Measurements from ENCODE around the gene NETO2. TPM values are rescaled to one million over a fixed set of nuclear protein-coding genes. Genes with fewer than 3 reads are reported as not detected.

The NETO2 gene
- total and polyA plus RNA-seq, 2 of the 13 experiments (the other 11 are each of a cell fraction or from before 2014, with no cell fraction given), result 8.2 to 13.5 TPM

DNA sequence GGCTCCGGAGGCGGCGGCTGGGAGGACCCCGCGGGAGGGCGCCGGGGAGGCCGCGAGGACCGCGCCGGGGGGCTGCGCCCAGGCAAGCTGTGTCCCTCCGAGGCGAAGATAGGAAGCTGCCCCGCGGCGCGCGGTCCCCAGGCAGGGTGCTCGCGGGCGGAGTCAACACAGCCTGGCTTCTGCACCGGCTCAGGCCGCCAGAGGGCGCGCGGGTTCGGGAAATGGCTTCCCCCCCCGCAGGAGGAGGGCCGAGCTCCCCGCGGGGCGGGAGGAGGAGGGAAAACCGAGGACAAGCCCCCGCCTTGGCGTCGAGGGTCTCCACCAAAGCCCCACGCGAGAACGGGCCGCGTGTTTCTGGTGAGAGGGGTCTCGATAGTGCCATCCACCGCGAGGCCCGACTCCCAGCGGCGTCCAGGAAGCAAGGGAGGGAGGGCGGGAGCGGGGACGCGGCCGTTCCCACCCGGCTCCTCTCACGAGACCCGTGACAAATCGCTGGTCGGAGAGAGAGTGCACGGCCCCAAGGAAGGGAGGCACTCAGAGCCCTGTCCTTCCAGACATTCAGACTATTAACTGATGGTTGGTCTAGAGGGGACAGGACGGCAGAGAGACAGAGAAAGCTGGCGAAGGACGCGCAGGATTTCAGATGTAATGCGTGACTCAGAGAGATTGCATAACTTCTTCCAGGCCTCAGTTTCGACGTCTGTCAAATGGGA is 105.8 kb downstream of the NETO2 start:
- peak; percentile 61 for DNase-seq (ENCODE audit: low spot score)
- no peak overlapping the region for H3K27ac ChIP-seq (ENCODE audit: extremely low read length, insufficient read depth, low read length)
- H3K4me1 ChIP-seq (ENCODE audit: insufficient read depth, low read length), result peaks cover 30% of the 10 kb centered on the region
- H3K36me3 ChIP-seq (replicated peaks in 1 of 2; ENCODE audit: control insufficient read depth in 1 of 2, insufficient read depth in 2 of 2, low read length in 2 of 2), result no peaks in the 10 kb centered on the region
- H4K20me1 ChIP-seq (ENCODE audit: insufficient read depth, low read length), result no peaks in the 10 kb centered on the region
- peak overlapping the region; percentile 58 for H2AFZ ChIP-seq (ENCODE audit: low read length)
- ChIA-PET POLR2A (interaction anchor here (0.7 to 1.3 kb wide), 3 partner anchors 46 to 1737 kb away, joined by 3 to 4 read pairs (median 4); no protein-coding TSS in a partner anchor), CTCF (ENCODE audit: low intra/inter-chr PET ratio, low total read pairs) (interaction anchor here (1.2 to 3.1 kb wide), 5 partner anchors 90 to 1127 kb away, joined by 3 to 17 read pairs (median 8); partner anchors contain the start of gene NETO2)
- no peaks in the 10 kb centered on the region for H3K9me3 ChIP-seq (ENCODE audit: low read length)
- peak overlapping the region; percentile 93 for H3K4me2 ChIP-seq (ENCODE audit: low read depth, low read length)
- H3K9ac ChIP-seq (ENCODE audit: insufficient read depth, low read depth, low read length), result peak overlapping the region; percentile 50
- peaks cover 0 to 41% of the 10 kb centered on the region in 2 experiments; a peak in 4 of 5 replicates for H3K27me3 ChIP-seq (ENCODE audit: control insufficient read depth in 1 of 2, insufficient read depth in 2 of 2, low read length in 2 of 2)
- H3K79me2 ChIP-seq (ENCODE audit: insufficient read depth, low read length), result no peaks in the 10 kb centered on the region
- ATAC-seq, result peak; percentile 96
- 25% methylated on average over 15 of the region's 67 CpGs for WGBS (ENCODE audit: low lambda C conversion rate)
- no TSS peak for BruUV-seq (replicated peaks)
- intact Hi-C loops (cut with micrococcal nuclease; ENCODE audit: unreplicated experiment) (loop anchor here (1.0 to 5.0 kb wide), 3 partner anchors 91 to 1125 kb away; no protein-coding TSS in a partner anchor), in situ Hi-C loops (cut with HindIII; ENCODE audit: extremely low pct_ligation_motif_present, low pct_unique_long_range_greater_than_20kb) (loop anchor here (5.0 kb wide), 2 partner anchors 104 to 1124 kb away; partner anchors contain the start of gene NETO2)
- H3K4me3 ChIP-seq (replicated peaks in 1 of 3; ENCODE audit: insufficient read depth in 1 of 3, low read depth in 2 of 3, low read length in 3 of 3), result peak overlapping the region; percentile 61 to 80 (median 80)
- peak; percentile 50 for FAIRE-seq
- peak; percentile 41; the same call in 1 of the 2 replicates for TF ChIP-seq FOXM1 (CRISPR knock-in tag; IDR thresholded peaks at IDR 0.05)
- no peak for TF ChIP-seq NFATC3 (CRISPR knock-in tag; IDR thresholded peaks at IDR 0.05)
- TF ChIP-seq, protein P1, sequence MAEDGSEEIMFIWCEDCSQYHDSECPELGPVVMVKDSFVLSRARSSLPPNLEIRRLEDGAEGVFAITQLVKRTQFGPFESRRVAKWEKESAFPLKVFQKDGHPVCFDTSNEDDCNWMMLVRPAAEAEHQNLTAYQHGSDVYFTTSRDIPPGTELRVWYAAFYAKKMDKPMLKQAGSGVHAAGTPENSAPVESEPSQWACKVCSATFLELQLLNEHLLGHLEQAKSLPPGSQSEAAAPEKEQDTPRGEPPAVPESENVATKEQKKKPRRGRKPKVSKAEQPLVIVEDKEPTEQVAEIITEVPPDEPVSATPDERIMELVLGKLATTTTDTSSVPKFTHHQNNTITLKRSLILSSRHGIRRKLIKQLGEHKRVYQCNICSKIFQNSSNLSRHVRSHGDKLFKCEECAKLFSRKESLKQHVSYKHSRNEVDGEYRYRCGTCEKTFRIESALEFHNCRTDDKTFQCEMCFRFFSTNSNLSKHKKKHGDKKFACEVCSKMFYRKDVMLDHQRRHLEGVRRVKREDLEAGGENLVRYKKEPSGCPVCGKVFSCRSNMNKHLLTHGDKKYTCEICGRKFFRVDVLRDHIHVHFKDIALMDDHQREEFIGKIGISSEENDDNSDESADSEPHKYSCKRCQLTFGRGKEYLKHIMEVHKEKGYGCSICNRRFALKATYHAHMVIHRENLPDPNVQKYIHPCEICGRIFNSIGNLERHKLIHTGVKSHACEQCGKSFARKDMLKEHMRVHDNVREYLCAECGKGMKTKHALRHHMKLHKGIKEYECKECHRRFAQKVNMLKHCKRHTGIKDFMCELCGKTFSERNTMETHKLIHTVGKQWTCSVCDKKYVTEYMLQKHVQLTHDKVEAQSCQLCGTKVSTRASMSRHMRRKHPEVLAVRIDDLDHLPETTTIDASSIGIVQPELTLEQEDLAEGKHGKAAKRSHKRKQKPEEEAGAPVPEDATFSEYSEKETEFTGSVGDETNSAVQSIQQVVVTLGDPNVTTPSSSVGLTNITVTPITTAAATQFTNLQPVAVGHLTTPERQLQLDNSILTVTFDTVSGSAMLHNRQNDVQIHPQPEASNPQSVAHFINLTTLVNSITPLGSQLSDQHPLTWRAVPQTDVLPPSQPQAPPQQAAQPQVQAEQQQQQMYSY (CRISPR knock-in tag; IDR thresholded peaks at IDR 0.05), result no peak
- TF ChIP-seq ZNF207 (IDR thresholded peaks at IDR 0.05; ENCODE audit: borderline replicate concordance), result no peak
- TF ChIP-seq FOXP1 (IDR thresholded peaks at IDR 0.05), result no peak
- TF ChIP-seq FOXP1 (CRISPR knock-in tag; IDR thresholded peaks at IDR 0.05), result 0 out of 2 replicates have a peak, but pooled peaks have one; percentile 17
- TF ChIP-seq, protein P2, sequence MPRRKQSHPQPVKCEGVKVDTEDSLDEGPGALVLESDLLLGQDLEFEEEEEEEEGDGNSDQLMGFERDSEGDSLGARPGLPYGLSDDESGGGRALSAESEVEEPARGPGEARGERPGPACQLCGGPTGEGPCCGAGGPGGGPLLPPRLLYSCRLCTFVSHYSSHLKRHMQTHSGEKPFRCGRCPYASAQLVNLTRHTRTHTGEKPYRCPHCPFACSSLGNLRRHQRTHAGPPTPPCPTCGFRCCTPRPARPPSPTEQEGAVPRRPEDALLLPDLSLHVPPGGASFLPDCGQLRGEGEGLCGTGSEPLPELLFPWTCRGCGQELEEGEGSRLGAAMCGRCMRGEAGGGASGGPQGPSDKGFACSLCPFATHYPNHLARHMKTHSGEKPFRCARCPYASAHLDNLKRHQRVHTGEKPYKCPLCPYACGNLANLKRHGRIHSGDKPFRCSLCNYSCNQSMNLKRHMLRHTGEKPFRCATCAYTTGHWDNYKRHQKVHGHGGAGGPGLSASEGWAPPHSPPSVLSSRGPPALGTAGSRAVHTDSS (CRISPR knock-in tag; conservative IDR thresholded peaks at IDR 0.05), result peak; percentile 81; the same call in 1 of the 2 replicates
- peak; percentile 61; the same call in 1 of the 2 replicates for TF ChIP-seq ZC3H13 (CRISPR knock-in tag; IDR thresholded peaks at IDR 0.05)
- TF ChIP-seq MYNN (CRISPR knock-in tag; IDR thresholded peaks at IDR 0.05; ENCODE audit: low read depth), result no peak
- TF ChIP-seq KDM2A (CRISPR knock-in tag; IDR thresholded peaks at IDR 0.05; ENCODE audit: borderline replicate concordance, low read depth), result peak; percentile 88
- TF ChIP-seq SAFB2 (CRISPR knock-in tag; IDR thresholded peaks at IDR 0.05; ENCODE audit: borderline replicate concordance, low read depth), result 0 out of 2 replicates have a peak, but pooled peaks have one; percentile 73
- TF ChIP-seq NKX3-1 (CRISPR knock-in tag; IDR thresholded peaks at IDR 0.05), result 0 out of 2 replicates have a peak, but pooled peaks have one; percentile 22
- TF ChIP-seq, protein P3, sequence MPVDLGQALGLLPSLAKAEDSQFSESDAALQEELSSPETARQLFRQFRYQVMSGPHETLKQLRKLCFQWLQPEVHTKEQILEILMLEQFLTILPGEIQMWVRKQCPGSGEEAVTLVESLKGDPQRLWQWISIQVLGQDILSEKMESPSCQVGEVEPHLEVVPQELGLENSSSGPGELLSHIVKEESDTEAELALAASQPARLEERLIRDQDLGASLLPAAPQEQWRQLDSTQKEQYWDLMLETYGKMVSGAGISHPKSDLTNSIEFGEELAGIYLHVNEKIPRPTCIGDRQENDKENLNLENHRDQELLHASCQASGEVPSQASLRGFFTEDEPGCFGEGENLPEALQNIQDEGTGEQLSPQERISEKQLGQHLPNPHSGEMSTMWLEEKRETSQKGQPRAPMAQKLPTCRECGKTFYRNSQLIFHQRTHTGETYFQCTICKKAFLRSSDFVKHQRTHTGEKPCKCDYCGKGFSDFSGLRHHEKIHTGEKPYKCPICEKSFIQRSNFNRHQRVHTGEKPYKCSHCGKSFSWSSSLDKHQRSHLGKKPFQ (CRISPR knock-in tag; IDR thresholded peaks at IDR 0.05; ENCODE audit: insufficient replicate concordance), result no peak
- no peak; the same call in 1 of the 2 replicates for TF ChIP-seq ZNF878 (CRISPR knock-in tag; IDR thresholded peaks at IDR 0.05)

All from HepG2 (cell line).